Progenitor cell of endocrine pancreas (in vitro differentiated cells): ENCODE data around the gene RAD52. TPM values are rescaled to one million over a fixed set of nuclear protein-coding genes. Genes with fewer than 3 reads are reported as not detected.

Experiments
- DNase-seq: peaks from one replicate; pipeline ENCODE4 v3.0.0; 2021; ENCODE audit warnings: low spot score; ENCODE audit not compliant: unreplicated experiment
- H3K27ac Mint-ChIP-seq: 2 replicates; pipeline ENCODE4 v1.8.0; 2021; ENCODE audit warnings: mild to moderate bottlenecking, moderate library complexity, mixed read lengths
- H3K27me3 Mint-ChIP-seq: 2 replicates; pipeline ENCODE4 v1.8.0; 2021; ENCODE audit warnings: mixed read lengths
- H3K36me3 Mint-ChIP-seq: 2 replicates; pipeline ENCODE4 v1.8.0; 2022; ENCODE audit warnings: mixed read lengths; ENCODE audit not compliant: insufficient read depth
- H3K4me1 Mint-ChIP-seq: 2 replicates; pipeline ENCODE4 v1.8.0; 2021; ENCODE audit warnings: low read depth, mixed read lengths
- H3K4me3 Mint-ChIP-seq: 2 replicates; pipeline ENCODE4 v1.8.0; 2021; ENCODE audit warnings: low read depth, mild to moderate bottlenecking, moderate library complexity, mixed read lengths
- H3K9me3 Mint-ChIP-seq: 2 replicates; pipeline ENCODE4 v1.8.0; 2021; ENCODE audit warnings: low read depth, mixed read lengths
- total RNA-seq: library from RNA; stranded (reverse); gene quantifications from 2 replicates; pipeline ENCODE4 v1.2.1, GENCODE V29; 2021
- TF ChIP-seq, protein P1 (sequence below): fragments of 200-600 bp; sonication (generic); IDR thresholded peaks from one replicate; pipeline ENCODE4 v1.5.0; 2021; ENCODE audit warnings: antibody characterized with exemption, mild to moderate bottlenecking; ENCODE audit not compliant: unreplicated experiment

Gene RAD52
- total RNA-seq, 1 donor from 2014 or later, result 52.6 TPM

DNA sequence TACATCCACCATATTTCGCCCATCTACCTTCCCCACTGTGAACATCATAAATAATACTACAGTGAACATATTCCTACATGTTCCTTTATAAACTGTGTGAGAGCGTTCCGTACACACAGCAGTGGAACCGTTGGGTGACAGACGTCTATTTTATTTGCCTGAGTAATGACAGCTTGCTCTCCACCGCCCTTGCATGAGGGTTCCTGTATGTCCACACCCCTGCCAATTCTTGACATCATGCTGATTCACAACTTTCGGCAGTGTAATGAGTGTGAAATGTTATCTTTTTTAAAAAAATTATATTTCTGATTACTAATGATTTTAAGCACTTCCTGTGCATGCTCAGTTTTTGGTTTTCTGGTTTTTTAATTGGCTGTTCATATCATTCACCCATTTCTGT lies 4.3 kb upstream of the RAD52 start:
- Mint-ChIP-seq H3K9me3 (no peaks in the 10 kb centered on the region), H3K4me1 (peaks cover 11% of the 10 kb centered on the region), H3K27me3 (no peaks in the 10 kb centered on the region), H3K4me3 (no peak overlapping the region), H3K27ac (no peak overlapping the region), H3K36me3 (peaks cover 1% of the 10 kb centered on the region)
- DNase-seq, result no peak
- TF ChIP-seq, protein P1, sequence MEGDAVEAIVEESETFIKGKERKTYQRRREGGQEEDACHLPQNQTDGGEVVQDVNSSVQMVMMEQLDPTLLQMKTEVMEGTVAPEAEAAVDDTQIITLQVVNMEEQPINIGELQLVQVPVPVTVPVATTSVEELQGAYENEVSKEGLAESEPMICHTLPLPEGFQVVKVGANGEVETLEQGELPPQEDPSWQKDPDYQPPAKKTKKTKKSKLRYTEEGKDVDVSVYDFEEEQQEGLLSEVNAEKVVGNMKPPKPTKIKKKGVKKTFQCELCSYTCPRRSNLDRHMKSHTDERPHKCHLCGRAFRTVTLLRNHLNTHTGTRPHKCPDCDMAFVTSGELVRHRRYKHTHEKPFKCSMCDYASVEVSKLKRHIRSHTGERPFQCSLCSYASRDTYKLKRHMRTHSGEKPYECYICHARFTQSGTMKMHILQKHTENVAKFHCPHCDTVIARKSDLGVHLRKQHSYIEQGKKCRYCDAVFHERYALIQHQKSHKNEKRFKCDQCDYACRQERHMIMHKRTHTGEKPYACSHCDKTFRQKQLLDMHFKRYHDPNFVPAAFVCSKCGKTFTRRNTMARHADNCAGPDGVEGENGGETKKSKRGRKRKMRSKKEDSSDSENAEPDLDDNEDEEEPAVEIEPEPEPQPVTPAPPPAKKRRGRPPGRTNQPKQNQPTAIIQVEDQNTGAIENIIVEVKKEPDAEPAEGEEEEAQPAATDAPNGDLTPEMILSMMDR, result no peak

DNA sequence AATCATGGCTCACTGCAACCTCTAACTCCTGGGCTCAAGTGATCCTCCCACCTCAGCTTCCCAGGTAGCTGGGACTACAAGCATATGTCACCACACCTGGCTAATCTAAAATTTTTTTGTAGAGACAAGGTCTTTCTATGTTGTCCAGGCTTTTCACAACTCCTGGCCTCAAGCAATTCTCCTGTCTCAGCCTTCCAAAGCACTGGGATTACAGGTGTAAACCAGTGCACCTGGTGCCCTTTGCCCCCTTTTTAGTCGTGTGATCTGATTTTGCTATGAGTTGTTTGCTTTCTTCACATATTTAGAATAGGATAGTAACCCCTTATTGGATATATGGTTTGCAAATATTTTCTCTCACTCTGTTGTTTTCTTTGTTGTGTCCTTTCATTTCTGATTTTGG lies 1.7 kb upstream of the RAD52 start:
- H3K27me3 Mint-ChIP-seq, result no peaks in the 10 kb centered on the region
- H3K9me3 Mint-ChIP-seq, result no peaks in the 10 kb centered on the region
- peaks cover 6% of the 10 kb centered on the region for H3K36me3 Mint-ChIP-seq
- peaks cover 20% of the 10 kb centered on the region for H3K4me1 Mint-ChIP-seq
- H3K4me3 Mint-ChIP-seq, result peak overlapping the region; percentile 52
- DNase-seq, result no peak
- TF ChIP-seq, protein P1, result no peak
- H3K27ac Mint-ChIP-seq, result peak overlapping the region; percentile 12

DNA sequence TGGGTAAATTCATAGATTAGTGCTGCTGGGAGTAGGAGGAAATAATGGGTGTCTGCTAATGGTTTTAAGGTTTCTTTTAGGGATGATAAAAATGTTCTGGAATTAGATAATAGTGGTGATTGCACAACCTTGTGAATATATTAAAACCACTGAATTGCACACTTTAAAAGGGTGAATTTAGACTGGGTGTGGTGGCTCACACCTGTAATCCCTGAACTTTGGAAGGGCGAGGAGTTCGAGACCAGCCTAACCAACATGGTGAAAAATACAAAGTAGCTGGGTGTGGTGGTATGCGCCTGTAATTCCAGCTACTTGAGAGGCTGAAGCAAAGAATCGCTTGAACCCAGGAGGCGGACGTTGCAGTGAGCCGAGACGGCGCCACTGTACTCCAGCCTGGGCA lies 1.3 kb downstream of the RAD52 start:
- TF ChIP-seq, protein P1, result no peak
- Mint-ChIP-seq H3K36me3 (peaks cover 19% of the 10 kb centered on the region), H3K27me3 (no peaks in the 10 kb centered on the region), H3K9me3 (no peaks in the 10 kb centered on the region), H3K4me3 (peak overlapping the region; percentile 97), H3K4me1 (peaks cover 20% of the 10 kb centered on the region), H3K27ac (peak overlapping the region; percentile 81)
- DNase-seq, result no peak

DNA sequence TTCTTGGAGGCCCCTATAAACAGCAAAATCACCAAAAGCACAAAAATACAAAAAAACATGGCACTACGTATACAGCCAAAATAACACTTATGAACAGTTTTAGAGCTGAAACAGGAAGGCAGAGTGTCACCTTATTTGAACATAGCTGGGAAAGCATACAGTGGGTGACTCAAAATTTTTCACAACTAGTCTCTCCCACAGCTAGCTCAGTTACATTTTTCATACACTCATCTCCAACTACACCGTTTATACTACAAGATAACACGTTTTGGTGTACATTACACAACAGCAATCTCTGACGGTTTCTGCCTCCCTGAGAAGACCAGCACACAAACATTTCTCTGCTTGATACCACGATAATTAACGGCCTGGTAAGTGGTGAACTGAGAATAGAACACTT lies 2.9 kb downstream of the RAD52 start:
- H3K27ac Mint-ChIP-seq, result peak overlapping the region; percentile 57
- no peaks in the 10 kb centered on the region for H3K27me3 Mint-ChIP-seq
- H3K4me1 Mint-ChIP-seq, result peaks cover 20% of the 10 kb centered on the region
- H3K36me3 Mint-ChIP-seq, result peaks cover 23% of the 10 kb centered on the region
- no peaks in the 10 kb centered on the region for H3K9me3 Mint-ChIP-seq
- TF ChIP-seq, protein P1, result no peak
- peak overlapping the region; percentile 50 for H3K4me3 Mint-ChIP-seq
- DNase-seq, result no peak

DNA sequence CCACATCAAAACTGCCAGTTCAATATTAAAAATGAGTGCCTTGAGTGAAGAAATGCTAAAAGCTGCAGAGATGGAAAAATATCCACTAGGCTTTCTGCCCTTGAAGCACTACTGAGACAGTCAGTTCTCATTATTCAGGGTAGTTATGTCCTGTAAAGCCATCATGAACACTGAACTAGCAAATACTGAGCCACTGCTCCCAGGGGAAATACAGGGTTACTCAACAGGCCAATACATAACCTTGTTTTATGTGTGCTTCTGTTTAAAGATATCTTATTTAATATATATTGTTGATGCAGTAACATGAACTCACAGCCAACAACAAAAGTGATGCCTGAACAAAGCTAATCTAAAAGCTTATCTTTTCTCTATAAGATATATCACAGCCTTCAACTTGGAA lies 3.3 kb downstream of the RAD52 start:
- Mint-ChIP-seq H3K27ac (peak overlapping the region; percentile 57), H3K27me3 (no peaks in the 10 kb centered on the region), H3K4me1 (peaks cover 16% of the 10 kb centered on the region), H3K9me3 (no peaks in the 10 kb centered on the region), H3K36me3 (peaks cover 23% of the 10 kb centered on the region), H3K4me3 (peak overlapping the region; percentile 50)
- TF ChIP-seq, protein P1, result no peak
- DNase-seq, result no peak
